ENCODE data around the gene MKRN2OS.
A peak's percentile ranks its signal among the peaks of the same experiment; 100 is the strongest.

MKRN2OS gene

GRCh38 chr3:12513694-12514446 lies 31.4 kb downstream of the MKRN2OS start:
- no peak for DNase-seq (ENCODE audit: low spot score)

DNA sequence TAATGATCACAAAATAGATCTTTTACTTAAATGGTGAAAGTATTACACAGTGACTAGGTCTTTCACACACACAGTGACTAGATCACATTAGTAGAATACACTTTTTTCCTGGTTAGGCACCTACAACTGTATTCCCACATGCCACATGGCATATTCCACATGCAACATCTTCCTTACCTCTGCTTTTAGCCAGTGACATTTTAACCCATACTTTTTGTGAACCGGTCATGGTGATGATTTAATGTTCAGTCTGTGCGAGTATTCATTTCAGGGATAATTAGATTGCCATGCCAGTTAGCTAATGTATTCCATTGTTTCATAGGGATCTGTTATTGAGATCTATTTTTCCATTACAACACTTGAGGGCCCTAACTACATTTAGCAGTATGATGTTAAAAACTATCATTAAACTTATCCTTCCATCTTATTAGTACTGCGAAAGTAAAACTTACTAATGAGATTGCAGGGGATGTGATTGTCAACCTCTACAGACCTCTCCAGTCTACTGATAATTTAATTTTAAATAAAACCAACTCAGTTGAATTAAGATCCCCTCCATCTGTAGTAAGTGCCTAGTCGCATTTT lies 32.7 kb downstream of the MKRN2OS start:
- no peak for DNase-seq (ENCODE audit: low spot score)

GRCh38 chr3:12509466-12509865 lies 35.8 kb downstream of the MKRN2OS start:
- DNase-seq (ENCODE audit: low spot score) = no peak

GRCh38 chr3:12508291-12508700 lies 37.0 kb downstream of the MKRN2OS start:
- DNase-seq (ENCODE audit: low spot score) = no peak

DNA sequence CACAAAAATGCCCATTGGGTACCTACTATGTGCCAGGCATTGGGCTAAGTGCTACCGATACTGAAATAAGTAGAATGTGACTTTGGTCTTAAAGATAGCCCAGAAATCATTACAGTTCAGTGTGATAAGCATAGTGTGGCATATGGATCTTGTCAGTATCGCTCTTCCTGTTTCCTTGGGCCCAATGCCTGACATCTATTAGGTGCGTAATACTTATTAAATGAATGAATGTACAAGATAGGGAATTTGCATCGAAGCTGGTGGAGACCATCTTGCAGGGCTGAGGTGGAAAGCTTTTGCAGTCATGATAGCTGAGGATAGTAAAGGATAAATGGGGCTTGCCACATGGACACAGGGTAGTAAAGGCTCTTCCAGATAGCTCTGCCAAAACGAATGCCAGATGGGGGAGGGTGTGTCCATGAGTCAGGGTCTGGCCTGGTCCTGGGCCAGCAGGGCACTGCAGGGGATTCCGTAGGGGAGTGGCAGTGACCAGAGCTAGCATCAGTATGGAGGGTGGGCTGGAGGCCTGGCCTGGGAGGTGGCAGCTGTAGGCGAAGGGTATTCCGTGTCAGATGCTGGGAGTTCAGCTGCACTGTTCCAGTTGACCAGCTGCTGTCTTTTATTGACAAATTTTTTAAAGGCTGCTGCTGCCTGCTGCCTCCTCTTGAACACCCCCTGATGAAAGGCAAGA lies 37.6 kb downstream of the MKRN2OS start:
- no peak for DNase-seq (ENCODE audit: low spot score)

- DNase-seq (ENCODE audit: low spot score) = no peak
These were observed 39.0 kb downstream of the MKRN2OS start for GRCh38 chr3:12506201-12506709.

DNA sequence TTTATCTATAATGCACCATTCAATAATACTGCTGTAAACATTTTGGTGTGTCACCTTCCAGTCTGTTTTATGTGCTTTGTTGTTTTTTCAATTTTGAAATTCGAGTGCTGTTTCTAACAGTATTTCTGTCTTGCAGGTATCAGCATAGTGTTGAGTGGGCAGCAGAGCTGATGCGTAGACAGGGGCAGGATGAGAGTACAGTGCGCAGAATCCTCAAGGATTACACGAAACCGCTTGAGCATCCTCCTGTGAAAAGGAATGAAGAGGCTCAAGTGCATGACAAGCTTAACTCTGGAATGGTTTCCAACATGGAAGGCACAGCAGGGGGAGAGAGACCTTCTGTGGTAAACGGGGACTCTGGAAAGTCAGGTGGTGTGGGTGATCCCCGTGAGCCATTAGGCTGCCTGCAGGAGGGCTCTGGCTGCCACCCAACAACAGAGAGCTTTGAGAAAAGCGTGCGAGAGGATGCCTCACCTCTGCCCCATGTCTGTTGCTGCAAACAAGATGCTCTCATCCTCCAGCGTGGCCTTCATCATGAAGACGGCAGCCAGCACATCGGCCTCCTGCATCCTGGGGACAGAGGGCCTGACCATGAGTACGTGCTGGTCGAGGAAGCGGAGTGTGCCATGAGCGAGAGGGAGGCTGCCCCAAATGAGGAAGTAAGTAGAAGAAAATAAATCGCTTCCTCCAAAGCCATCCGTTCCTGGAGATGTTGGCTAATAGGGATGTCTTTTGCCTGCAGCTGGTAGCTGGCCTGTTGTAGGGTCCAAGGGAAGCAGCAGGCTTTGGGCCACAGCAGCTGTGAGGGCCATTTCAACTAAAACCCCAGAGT lies 42.0 kb downstream of the MKRN2OS start:
- no peak for DNase-seq (ENCODE audit: low spot score)

GRCh38 chr3:12501360-12502020 lies 43.8 kb downstream of the MKRN2OS start:
- DNase-seq (ENCODE audit: low spot score) = no peak

- DNase-seq (ENCODE audit: low spot score) = no peak
These were observed 45.8 kb downstream of the MKRN2OS start for GRCh38 chr3:12499474-12499873.

DNA sequence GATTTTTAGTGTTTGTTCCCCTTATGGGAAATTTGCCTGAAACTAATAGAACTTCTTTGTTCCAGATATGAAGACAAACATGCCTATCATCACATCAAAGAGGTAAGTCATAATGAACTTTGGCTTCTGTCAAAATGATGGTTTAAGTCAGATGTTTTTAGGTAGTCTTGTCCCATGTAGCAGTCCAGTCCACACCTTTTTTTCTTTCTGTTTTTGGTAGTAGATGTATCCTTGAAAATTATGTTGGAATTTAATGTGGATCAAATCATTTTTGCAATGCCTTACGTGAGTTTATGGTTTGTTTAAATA lies 48.9 kb downstream of the MKRN2OS start:
- DNase-seq (ENCODE audit: low spot score) = no peak

- DNase-seq (ENCODE audit: low spot score) = peak; percentile 13
These were observed 49.4 kb downstream of the MKRN2OS start for GRCh38 chr3:12495749-12496452.

- no peak for DNase-seq (ENCODE audit: low spot score)
These were observed 54.8 kb downstream of the MKRN2OS start for GRCh38 chr3:12490547-12490946.

DNA sequence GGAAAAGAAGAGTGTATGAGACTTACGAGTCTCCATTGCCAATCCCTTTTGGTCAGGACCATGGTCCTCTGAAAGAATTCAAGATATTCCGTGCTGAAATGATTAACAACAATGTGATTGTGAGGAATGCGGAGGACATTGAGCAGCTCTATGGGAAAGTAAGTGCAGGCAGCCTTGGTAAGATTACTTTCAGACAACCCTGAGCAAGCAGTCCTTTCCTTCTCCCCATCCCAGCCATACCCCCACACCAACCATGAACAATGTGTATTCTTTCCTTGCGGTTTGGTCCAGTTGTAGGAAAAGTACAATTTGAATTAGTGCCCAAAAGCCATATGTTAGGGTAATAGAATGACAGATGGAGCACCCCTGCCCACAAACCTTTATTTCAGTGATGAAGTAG lies 55.5 kb downstream of the MKRN2OS start:
- no peak for DNase-seq (ENCODE audit: low spot score)

Measured in NAMALWA (cell line).